Measurements from ENCODE around the gene CACNA2D1.

DNA sequence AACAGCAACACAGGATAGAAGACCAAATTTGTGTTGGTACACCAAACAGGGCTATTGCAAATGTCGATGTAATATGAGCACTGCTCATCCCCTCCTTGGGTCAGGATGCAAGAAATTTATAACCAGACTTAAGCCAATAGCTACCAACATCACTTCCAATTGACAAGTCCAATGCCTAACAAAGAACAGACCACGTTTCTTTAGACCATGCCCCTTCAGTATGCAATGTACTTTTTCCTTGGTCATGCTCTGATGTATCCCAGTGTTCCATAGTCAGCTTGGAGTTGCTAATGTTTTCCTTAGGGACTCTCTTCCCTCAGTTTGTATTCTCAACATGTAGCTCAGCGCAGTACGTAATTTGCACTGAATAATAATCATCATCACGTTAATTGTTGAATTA, 7.8 kb downstream of the CACNA2D1 start:
- TF ChIP-seq, protein P1, sequence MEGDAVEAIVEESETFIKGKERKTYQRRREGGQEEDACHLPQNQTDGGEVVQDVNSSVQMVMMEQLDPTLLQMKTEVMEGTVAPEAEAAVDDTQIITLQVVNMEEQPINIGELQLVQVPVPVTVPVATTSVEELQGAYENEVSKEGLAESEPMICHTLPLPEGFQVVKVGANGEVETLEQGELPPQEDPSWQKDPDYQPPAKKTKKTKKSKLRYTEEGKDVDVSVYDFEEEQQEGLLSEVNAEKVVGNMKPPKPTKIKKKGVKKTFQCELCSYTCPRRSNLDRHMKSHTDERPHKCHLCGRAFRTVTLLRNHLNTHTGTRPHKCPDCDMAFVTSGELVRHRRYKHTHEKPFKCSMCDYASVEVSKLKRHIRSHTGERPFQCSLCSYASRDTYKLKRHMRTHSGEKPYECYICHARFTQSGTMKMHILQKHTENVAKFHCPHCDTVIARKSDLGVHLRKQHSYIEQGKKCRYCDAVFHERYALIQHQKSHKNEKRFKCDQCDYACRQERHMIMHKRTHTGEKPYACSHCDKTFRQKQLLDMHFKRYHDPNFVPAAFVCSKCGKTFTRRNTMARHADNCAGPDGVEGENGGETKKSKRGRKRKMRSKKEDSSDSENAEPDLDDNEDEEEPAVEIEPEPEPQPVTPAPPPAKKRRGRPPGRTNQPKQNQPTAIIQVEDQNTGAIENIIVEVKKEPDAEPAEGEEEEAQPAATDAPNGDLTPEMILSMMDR (IDR thresholded peaks at IDR 0.05) = no peak
- TF ChIP-seq POLR2A (IDR thresholded peaks at IDR 0.05) (no peak), EP300 (IDR thresholded peaks at IDR 0.05) (no peak)
